Fibroblast of the aortic adventitia (primary cell): ENCODE results near the gene RASGEF1B. TPM values are rescaled to one million over a fixed set of nuclear protein-coding genes. Genes with fewer than 3 reads are reported as not detected.

Experiments
- DNase-seq: peaks from one replicate; pipeline ENCODE4 v3.0.0-alpha.2; 2010; ENCODE audit warnings: low read depth
- H3K4me3 ChIP-seq: 2 replicates; pipeline ENCODE4 v1.5.1; 2011; ENCODE audit warnings: low read depth, mild to moderate bottlenecking, control low read depth, low read length, moderate library complexity
- CTCF ChIP-seq: IDR thresholded peaks from 2 replicates; pipeline ENCODE4 v1.5.1; 2011; ENCODE audit warnings: mild to moderate bottlenecking, low read length, control low read depth, inconsistent platforms; ENCODE audit not compliant: insufficient read depth
- total RNA-seq: library from RNA; depleted of rRNA; stranded (reverse); fragments of >200 nt; gene quantifications from 2 replicates; pipeline ENCODE4 v1.2.3, GENCODE V29; 2012; ENCODE audit warnings: low replicate concordance

Gene RASGEF1B
- total RNA-seq, 1 donor = 1.2 TPM

GRCh38 chr4:81466841-81467671 is 4.7 kb downstream of the RASGEF1B start:
- H3K4me3 ChIP-seq = no peak overlapping the region
- DNase-seq = peak; percentile 79
- TF ChIP-seq CTCF = peak; percentile 96

- H3K4me3 ChIP-seq = no peak overlapping the region
- DNase-seq = no peak
- TF ChIP-seq CTCF = no peak
These were observed 6.0 kb downstream of the RASGEF1B start for GRCh38 chr4:81465406-81466340.

- no peak for TF ChIP-seq CTCF
- no peak overlapping the region for H3K4me3 ChIP-seq
- DNase-seq = no peak
These were observed 10.9 kb downstream of the RASGEF1B start for GRCh38 chr4:81460834-81461233.

GRCh38 chr4:81460191-81460701 is 11.5 kb downstream of the RASGEF1B start:
- DNase-seq = no peak
- H3K4me3 ChIP-seq = no peak overlapping the region
- TF ChIP-seq CTCF = no peak

- TF ChIP-seq CTCF = no peak
- DNase-seq = no peak
- no peak overlapping the region for H3K4me3 ChIP-seq
These were observed 12.5 kb downstream of the RASGEF1B start for GRCh38 chr4:81459228-81459627.

GRCh38 chr4:81457921-81458520 is 13.7 kb downstream of the RASGEF1B start:
- no peak for TF ChIP-seq CTCF
- no peak for DNase-seq
- H3K4me3 ChIP-seq = no peak overlapping the region
